22Rv1 (cell line): ENCODE results near the gene FHIT.

Experiments
- CTCF ChIP-seq: fragments of 450-650 bp; IDR thresholded peaks from 2 replicates; pipeline ENCODE4 v1.5.1; 2017; ENCODE audit warnings: mild to moderate bottlenecking
- ZFX ChIP-seq: fragments of 450-650 bp; IDR thresholded peaks from 2 replicates; pipeline ENCODE4 v1.6.1; 2017; ENCODE audit warnings: antibody characterized with exemption, borderline replicate concordance

GRCh38 chr3:60729056-60729455, 522.2 kb downstream of the FHIT start:
- TF ChIP-seq CTCF (no peak), ZFX (no peak)
